NCI-H446 (cell line): Measurements from ENCODE around the gene MBNL3.

ENCODE experiments used
- DNase-seq, 2 experiments: peaks; one replicate each; lab custom pipeline; 2025; lab: John Stamatoyannopoulos, UW

MBNL3 gene

DNA sequence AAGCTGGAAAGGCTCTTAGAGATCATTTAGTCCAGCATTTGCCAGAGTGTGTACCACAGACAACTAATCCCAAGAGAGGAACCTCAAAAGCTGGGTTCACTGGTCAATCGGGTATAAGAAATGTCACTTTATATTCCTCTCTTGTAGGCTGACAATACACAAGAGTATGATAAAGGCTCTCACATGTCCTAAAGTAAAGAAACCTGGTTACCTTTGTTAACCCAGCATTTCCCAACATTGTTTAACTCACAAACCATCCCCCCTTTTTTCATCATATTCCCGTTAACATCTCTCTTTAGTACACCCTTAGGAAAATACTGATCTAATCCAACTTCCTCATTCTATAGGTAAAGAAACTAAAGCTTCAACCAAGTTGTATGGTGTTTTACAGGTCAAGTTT lies 74.4 kb downstream of the MBNL3 start:
- no peak for DNase-seq

DNA sequence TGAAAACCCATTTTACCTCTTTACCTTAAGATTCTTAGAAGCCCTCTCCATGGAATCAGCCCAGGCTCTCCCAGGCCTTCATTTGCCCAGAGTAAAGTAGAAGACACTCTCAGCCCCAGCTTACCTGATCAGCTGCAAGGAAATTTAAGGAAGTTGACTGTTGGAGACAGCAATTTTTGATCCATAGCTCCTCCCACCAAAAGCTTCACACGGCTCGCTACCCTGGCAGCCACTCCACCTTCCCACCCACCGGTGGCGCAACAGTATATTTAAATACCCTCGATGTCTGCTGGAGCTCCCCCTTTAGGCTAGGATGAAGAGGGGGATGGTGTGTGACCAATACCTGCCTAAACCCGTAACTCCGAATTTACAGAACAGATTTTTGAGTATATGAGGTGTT lies 75.4 kb downstream of the MBNL3 start:
- DNase-seq: no peak

DNA sequence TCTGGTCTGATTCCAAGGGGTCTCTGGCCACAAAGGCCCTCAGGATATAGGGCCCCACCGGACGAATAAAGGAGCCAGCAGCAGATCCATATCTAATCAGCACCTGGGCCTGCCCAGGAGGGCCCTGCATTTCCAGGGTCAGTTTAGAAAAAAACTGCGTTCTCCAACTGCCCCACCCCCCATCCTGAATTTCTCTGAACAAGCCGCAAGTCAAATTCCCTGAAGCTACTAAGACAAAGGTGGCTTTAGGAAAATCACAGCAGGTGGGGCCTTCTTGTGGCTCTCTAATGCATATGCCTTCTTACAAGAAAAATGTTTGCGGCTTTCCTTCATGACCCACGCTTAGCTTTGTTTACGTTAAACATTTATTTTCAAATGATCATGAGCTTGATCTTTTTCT lies 76.6 kb downstream of the MBNL3 start:
- DNase-seq: no peak

DNA sequence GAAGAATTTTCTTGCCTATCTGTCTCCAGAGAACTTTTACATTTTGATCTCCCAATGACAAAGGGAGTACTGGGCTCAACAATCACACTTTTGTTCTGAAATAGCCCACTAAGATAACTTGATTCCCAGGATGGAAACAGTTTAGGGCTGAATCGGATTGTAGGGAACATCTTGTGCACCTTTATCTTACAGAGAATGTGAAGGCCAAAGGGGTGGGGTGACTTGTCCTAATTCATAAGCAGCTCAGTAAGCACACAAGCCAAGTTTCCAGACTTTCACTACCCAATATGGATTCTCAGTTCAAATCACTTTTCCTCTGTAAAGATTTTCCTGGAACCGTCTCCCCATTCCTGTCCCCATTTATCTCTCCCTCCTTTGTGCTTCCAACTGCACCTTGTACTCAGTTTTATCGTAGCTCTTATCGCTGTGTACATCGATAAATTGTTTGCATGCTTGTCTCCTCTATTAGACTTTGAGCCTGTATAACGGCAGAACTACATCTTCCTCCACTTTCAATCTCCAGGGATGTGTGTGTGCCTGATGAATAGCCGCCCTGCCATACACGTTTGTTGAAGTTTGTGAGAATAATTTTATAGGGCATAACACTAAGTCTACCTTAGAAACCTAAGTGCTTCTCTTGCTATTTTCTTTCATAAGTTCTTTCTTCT lies 77.4 kb downstream of the MBNL3 start:
- no peak for DNase-seq

DNA sequence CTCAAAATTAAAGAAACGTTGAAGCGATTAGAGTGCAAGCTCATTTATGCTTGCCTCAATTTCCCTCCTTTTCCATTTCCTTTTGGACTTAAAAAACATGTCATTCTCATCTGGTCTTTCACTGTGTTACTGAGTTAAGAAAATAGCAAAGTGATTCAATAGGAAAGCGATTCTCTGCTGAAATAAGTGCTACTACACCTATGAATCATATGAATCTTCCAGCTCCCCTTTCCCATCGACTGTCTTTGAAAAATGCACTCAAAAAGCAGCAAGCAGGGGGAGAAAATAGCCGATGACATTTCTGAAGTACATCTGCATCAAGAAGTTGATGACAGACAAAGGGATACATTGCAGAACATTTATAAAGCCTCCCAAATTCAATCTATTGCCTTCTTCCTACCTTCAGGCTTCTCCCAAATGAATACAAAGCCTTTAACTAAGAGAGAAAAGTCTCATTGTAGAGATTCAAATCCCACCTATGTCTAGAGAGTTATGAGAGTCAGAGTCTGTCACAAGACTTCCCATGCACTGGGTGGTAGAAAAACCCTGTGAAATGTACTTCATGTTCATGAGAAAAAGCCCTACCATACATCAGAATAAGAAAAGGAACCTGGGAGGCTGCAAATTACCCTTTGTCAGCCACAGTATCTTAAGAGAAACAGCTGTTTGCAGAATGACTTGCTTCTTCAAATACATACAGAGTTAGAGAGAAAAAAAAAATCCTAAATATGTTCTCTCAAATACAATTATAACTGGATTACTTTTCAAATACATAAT lies 78.9 kb downstream of the MBNL3 start:
- no peak for DNase-seq

DNA sequence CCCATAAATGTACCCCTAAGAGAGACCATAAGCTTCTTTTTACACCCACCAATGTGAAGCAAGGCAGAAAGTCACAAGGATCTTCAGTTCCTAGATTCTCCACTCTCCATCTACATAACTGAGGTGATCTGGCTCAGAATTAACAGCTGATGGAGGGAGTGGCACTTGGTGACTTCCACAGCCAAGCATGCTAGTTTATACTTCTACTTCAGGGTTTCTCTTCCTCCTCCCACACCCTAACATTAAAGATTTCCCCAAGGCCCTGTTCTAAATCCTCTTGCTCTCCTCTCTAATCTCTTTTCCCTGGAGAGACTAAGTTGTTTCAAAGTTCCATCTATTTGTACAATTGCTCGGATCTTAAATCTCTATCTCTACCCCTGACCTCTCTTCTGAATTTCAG lies 81.1 kb downstream of the MBNL3 start:
- no peak for DNase-seq

DNA sequence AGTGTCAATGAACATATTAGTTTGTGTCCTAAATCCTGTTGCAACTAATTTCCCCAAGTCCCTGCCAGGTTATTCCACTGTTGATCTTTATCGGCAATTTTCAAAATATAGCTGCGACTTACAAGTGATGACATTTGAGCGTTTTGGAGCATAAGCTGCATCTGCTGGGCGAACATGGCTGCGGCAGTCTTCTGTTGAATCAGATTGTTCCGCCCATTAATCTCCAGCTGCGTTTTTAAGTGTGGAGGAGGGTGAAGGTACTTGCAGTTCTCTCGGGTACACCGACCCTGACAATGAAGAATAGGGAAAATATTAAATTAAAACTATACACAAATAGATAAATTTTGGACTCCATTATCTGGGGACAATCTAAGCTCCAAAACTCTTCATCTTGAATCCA lies 82.7 kb downstream of the MBNL3 start:
- DNase-seq: no peak

DNA sequence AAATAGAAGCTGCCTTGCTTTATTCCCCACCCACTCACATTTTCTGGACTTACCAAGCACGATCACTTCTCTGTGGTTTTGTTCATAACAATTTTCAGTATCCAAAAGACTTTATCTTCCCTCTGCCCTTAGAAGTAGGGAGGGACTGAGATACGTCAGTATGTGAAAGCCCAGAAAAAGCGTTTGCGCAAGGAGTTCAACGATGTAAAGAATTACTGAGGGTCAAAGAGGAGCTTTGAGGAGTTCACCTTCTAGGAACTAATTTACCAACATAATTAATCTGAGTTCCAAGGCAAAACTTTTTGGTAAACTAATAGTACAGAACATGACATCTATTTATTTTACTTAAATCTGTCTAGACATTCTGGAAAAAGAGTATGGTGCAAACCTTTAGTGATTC lies 84.6 kb downstream of the MBNL3 start:
- no peak for DNase-seq

DNA sequence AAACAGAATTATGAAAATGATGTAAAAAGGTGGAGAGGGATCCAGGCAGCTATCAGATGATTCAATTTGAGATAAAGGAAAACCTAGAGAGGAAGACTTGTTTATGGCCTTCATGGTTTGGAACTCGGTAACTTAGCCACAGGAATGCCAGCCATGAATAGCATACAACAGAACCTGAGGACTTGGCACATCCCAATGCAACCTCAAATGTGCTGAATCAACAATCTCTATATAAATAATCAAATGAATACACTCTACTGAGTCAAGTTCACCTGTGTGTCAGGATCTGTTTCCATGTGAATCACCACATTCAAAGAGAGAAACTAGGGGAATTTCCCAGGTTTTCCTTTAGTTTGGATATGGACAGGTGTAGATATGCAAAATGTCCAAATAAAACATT lies 86.9 kb downstream of the MBNL3 start:
- no peak for DNase-seq

DNA sequence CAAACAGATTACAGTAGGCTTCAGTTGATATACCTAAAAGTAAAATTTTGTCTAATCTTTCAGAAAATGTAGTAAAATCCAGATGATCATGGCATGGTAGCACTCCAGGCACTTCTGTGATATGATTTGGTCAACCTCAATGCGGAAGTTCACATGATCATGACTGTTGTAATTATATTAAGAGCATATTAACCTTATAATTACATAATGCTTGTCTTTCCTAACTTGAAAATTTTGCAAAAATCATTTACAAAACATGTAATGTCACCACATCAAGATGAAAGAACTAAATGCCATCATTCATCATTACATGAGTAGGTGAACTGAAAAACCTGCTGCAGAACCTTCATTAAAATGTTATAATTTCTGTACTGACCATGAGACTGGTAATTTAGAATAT lies 88.1 kb downstream of the MBNL3 start:
- no peak for DNase-seq

DNA sequence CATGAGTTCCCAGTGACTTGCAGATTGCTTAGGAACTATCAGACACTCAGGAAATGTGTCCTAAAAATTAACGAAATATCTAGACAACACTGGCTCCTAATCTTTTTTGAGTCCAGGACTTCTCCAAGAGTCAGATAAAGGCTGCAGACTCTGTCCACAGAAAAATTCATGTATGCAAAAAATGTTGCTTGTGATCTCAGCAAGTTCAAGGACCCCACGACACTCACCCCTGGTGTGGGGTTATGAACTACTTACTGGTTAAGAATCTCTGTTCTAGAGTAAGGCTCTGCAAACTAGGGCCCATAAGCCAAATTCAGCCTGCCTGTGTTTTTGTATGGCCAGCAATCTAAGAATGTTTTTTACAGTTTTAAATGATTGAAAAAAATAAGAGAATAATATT lies 93.2 kb downstream of the MBNL3 start:
- DNase-seq: no peak

DNA sequence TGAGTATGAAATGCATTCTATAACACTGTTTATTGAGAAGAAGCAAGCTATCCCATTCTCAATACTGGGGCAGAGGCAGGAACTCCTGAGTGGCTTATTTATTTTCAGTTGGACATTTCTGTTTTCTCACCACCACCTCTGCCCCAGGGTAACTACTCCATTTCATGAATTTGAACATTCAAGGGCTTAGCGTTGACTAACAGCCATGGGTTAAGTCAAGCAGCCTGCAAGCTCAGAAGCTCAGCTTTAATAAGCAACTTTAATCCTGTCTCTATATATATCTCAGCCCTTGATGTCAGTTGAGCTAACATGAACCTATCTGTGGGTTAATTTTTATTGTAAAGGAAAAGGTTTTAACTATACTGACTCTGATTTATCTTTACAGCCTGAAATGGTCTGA lies 93.8 kb downstream of the MBNL3 start:
- DNase-seq: no peak

DNA sequence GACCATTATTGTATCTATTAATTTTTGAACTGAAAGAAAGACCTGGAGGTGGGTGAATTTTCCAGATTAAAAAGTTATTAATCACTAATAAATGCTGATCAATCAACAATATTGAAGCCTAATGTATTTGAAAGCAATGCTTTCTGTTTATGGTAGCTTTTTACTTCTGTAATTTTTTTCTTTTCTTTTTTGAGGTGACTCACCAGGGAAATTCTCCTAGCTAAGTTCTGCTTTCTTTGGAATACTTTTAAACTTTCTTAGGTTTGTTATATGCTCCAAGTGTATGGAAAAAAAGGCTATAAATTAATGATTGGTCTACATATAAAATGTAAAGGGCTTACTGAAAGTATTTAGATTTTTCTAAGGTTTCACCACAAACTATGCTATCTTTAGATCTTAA lies 94.2 kb downstream of the MBNL3 start:
- DNase-seq: no peak

DNA sequence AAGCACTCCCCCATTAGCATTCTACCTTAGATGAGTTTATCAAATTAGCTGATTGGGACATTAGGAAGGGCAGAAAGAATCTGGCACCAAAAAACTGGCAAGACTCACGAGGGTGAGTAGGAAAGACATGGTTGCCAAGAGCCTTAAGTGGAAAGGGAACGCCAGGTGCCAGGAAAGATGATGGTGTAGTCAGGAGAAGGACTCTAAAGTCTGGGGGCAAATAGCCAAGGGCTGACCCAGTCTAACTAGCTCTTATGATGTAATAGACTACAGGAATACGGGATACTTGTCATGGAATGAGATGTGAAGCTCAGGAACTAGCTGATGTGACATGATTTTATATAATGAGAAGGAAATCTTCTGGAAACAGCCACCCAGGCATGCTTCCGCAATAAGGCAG lies 94.8 kb downstream of the MBNL3 start:
- DNase-seq: no peak

DNA sequence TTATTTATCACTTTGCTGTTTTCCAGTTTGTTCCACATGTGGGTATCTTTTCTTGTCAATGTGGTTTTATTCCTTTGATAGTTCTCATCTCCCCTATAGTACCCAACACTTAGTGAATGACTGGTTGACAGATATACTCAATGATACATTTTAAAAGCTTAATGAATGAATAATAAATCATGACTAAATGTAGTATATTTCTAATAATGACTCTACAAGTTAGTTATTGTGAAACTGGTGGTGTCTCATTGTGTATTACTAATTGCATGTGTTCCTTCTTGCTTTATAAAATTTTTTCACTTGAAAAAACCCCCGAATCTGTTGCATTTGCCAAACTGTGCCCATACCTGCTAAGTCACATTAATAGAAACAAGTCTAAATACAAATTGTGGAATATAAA lies 95.4 kb downstream of the MBNL3 start:
- DNase-seq: no peak

DNA sequence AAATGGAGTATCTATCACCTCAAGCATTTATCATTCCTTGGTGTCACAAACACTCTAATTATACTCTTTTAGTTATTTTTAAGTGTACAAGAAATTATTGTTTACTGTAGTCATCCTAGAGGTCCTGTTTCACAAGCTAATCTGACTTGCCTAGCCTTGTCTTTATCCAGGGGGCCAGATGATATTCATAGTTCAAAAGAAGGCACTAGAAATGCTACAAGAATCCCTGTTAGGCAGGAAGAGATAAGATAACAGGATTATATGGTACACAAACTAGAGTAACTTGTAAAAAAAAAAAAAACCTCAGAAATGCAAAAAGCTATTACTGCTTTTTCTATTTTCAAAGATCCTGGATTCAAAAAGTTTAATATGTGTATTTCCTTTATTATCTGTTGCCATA lies 95.8 kb downstream of the MBNL3 start:
- DNase-seq: no peak

DNA sequence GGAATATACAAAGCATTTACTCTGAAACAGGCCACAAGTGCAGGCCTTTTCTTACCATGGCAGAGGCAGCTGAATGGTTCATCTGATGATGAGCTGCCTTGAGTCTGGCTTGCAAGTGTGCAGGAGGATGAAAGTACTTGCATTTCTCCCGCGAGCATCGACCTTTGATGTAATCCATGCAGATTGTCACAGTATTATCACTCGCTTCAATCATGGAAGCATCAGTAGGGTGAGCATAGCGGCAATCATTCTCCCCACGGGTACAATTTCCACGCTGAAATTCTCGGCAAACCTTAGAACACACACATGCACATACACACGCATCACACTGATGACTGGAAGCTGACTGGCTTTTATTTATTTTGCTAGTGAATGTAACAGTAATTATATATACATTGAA lies 98.0 kb downstream of the MBNL3 start:
- DNase-seq: no peak

DNA sequence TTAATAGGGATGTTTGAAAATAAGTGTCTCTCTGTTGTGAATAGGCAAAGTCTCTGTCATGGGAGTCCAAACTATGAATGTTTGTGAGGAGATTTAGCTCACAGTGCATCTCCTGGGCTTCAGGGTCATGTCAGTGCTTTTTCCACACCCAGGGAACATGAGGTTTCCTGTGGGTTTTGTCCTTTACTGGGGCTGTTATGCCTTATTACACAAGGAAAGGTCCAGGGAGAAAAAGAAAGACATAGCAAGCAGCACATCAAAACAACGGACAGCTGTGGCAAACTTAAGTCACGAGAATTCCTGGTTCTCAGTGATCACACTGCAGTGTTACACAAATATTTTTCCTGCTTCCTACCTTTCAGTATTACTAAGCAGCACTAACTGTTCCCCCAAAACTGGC lies 99.4 kb downstream of the MBNL3 start:
- DNase-seq: no peak

DNA sequence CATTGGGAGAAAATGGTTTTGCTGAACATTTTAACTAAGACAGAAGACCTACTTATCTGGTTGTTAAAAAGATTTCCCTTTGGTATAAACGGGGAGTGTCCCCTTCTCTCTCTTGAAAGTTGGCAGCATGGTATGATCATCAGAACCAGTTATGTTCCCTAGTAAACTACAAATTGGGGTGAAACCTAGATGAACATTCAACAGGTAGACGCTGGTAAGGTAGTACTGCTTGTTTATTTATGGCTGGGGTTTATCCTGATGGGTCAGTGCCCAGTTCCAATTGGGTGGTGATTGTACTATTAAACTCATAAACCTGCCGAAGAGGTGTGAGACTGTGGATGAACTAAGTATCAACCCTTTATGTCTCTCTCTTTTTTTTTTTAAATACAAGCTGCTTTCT lies 100.5 kb downstream of the MBNL3 start:
- DNase-seq: no peak

DNA sequence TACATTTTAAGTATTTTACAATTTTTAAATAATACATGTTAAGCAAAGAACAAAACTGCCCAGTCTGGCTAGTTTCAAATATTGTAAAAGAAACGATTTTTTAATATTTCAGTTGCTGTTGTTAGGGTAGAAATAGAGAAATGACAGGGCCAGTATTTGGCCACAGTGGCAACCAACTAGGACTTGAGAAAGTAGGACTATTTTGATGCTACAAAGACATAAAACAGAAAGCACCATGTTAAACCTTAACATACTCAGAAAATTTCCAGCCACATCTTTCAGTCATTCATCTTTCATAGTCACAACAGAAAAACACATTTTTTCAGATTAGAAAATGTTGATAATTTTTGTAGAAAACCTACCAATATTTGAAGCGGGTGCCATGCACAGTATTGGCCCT lies 104.5 kb downstream of the MBNL3 start:
- no peak for DNase-seq

DNA sequence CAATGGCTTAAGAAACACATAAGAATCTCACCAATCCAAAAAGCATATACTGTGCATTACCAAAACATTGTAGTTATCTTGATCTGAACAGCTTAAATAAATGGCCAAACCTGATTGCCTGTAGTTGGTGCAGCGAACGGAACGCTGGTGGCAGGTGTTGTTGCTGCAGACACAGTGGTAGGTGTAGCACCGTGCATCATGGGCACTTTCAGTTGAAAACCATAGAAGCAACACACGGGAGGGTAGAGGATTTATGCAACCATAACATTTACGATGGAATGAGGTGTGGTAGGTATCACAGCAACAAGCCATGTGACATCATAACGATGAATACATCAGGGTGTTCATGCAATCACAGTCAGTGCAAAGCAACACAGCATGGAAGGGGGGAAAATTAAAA lies 106.8 kb downstream of the MBNL3 start:
- DNase-seq: no peak

DNA sequence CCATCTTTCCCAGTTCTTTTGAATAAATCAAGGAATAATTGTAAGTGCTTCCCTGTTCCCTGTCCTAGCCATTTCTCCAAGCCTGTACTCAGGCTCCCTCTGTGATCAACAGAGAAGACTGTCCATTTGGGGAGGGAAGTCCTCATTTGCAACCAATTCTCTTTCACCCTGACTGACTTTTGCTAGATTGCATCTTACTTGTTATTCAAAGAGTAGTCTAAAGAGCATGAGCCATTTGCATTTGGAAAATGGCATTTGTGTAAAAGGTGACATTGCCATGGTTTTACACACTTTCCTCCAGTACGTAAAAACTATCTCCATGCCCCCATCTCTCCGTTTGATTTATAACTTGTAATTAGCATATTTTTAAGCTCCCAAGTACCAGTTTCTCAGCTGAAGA lies 110.6 kb downstream of the MBNL3 start:
- DNase-seq: no peak

DNA sequence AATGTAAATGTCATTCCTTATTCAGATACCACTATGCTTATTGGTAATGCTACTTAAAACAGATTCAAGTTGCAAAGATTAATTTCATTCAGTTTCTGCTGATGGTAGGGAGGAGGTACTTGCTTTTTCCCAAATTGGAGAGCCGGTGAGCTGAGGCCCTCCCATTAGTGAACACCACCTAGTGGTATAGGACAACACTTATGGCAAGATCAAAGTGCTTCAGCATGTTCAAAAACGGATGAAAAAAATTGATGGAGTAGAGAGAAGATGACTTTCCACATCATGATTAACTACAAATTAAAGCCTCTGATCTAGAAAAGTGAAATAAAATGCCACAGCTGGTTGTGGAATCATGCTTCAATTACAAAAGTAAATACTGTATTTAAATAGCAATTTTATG lies 112.9 kb downstream of the MBNL3 start:
- DNase-seq: no peak

DNA sequence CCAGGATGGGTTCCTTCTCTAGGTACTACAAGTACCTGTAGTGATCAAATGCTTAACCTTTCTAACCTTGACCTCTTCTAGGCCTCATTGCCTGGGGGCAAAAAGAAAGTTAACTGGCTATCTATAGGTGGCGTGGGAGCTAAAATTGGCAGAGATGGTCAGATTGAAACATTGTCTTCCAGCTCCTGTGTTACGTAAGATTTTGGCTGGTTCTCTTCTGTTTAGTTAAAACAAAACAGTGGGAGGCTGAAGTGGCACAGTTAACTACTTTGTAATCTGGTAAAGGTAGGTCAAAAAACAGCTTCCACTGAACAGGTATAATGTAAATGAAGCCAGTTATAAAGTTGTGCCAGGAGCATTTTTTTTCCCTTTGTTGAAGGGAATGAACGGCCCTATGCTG lies 115.2 kb downstream of the MBNL3 start:
- no peak for DNase-seq
